H1 (cell line): ENCODE results near the gene KCNN1. TPM values are rescaled to one million over a fixed set of nuclear protein-coding genes. Genes with fewer than 3 reads are reported as not detected.

Experiments used
- CTCF ChIA-PET: fragments of 300-600 bp; sonication (Branson Sonifier 250); formaldehyde crosslinking; loops from one replicate; lab custom pipeline; 2021; ENCODE audit not compliant: partially characterized antibody; lab: Charles Lee
- POLR2A ChIA-PET: fragments of 300-600 bp; sonication (Branson Sonifier 250); formaldehyde crosslinking; loops from one replicate; lab custom pipeline; 2021; ENCODE audit warnings: inconsistent platforms; ENCODE audit not compliant: partially characterized antibody; lab: Charles Lee
- DNase-seq, 2 experiments: peaks; one replicate each; pipeline versions ENCODE4 v3.0.0 to v3.0.0-alpha.2; 2010 to 2022; ENCODE audit warnings: low spot score in 2 of 2, low read depth in 1 of 2, mixed read lengths in 1 of 2
- FAIRE-seq: peaks from 2 replicates; lab custom pipeline; 2011; peaks lifted over from hg19 to GRCh38; lab: Jason Lieb, UNC
- H2AFZ ChIP-seq: 2 replicates; pipeline ENCODE4 v1.8.1; 2012; ENCODE audit warnings: low read length, inconsistent platforms
- H2AK5ac ChIP-seq: 2 replicates; pipeline ENCODE4 v1.6.1; 2013; ENCODE audit warnings: low read depth, low read length
- H2BK120ac ChIP-seq: replicated peaks from 2 replicates; pipeline ENCODE3; 2013; ENCODE audit warnings: low read depth, low read length, inconsistent platforms
- H2BK12ac ChIP-seq: 2 replicates; pipeline ENCODE4 v1.6.1; 2013; ENCODE audit warnings: low read depth, low read length
- H2BK15ac ChIP-seq: 2 replicates; pipeline ENCODE4 v1.6.1; 2013; ENCODE audit warnings: low read length
- H2BK20ac ChIP-seq: 2 replicates; pipeline ENCODE4 v1.6.1; 2013; ENCODE audit warnings: low read length
- H2BK5ac ChIP-seq: 2 replicates; pipeline ENCODE4 v1.6.1; 2013; ENCODE audit warnings: low read depth, low read length
- H3K14ac ChIP-seq: 2 replicates; pipeline ENCODE4 v1.6.1; 2013; ENCODE audit warnings: inconsistent platforms; ENCODE audit not compliant: insufficient read length
- H3K18ac ChIP-seq: 2 replicates; pipeline ENCODE4 v1.6.1; 2013; ENCODE audit warnings: low read length; ENCODE audit errors: extremely low read depth
- H3K23ac ChIP-seq: 2 replicates; pipeline ENCODE4 v1.6.1; 2013; ENCODE audit warnings: inconsistent platforms; ENCODE audit not compliant: insufficient read length
- H3K23me2 ChIP-seq: 2 replicates; pipeline ENCODE4 v1.6.1; 2013; ENCODE audit warnings: low read depth, low read length
- H3K27ac ChIP-seq: 2 replicates; pipeline ENCODE4 v1.6.1; 2011; ENCODE audit warnings: low read depth, low read length, inconsistent platforms
- H3K27me3 ChIP-seq, 4 experiments: replicated peaks in 1 of 4; 1 replicate in 1 of 4; 2 replicates in 3 of 4; pipeline versions ENCODE4 v1.6.1 to v1.8.1; 2011 to 2013; ENCODE audit warnings: low read length in 3 of 4, mild to moderate bottlenecking in 3 of 4, inconsistent platforms in 2 of 4, mixed read lengths in 2 of 4, moderate library complexity in 1 of 4; ENCODE audit not compliant: control insufficient read depth in 3 of 4, insufficient read depth in 3 of 4; ENCODE audit errors: extremely low read depth in 1 of 4
- H3K36me3 ChIP-seq, 4 experiments: 2 replicates each; pipeline versions ENCODE4 v1.6.1 to v1.8.1; 2011 to 2013; ENCODE audit warnings: mild to moderate bottlenecking in 4 of 4, low read length in 3 of 4, moderate library complexity in 2 of 4, control low read depth in 1 of 4, inconsistent platforms in 1 of 4; ENCODE audit not compliant: insufficient read depth in 4 of 4, control insufficient read depth in 2 of 4
- H3K4ac ChIP-seq: replicated peaks from 2 replicates; pipeline ENCODE3; 2013; ENCODE audit warnings: low read length, low read depth, mixed read lengths, inconsistent platforms; ENCODE audit not compliant: insufficient read length
- H3K4me1 ChIP-seq, 4 experiments: replicated peaks in 1 of 4; 1 replicate in 1 of 4; 2 replicates in 3 of 4; pipeline versions ENCODE4 v1.6.1 to v1.8.1; 2011 to 2013; ENCODE audit warnings: low read length in 3 of 4, inconsistent platforms in 2 of 4, mixed read lengths in 1 of 4; ENCODE audit not compliant: insufficient read depth in 4 of 4, control insufficient read depth in 3 of 4
- H3K4me2 ChIP-seq, 2 experiments: 2 replicates each; pipeline versions ENCODE4 v1.6.1 to v1.8.1; 2011 to 2013; ENCODE audit warnings: low read depth in 2 of 2, low read length in 2 of 2, control low read depth in 1 of 2, inconsistent platforms in 1 of 2, mild to moderate bottlenecking in 1 of 2; ENCODE audit not compliant: insufficient read depth in 1 of 2
- H3K4me3 ChIP-seq, 4 experiments: fragments of 200-600, 300-600 bp in 1 of 4; sonication (generic), shearing (Covaris generic), sonication (Bioruptor Twin) in 1 of 4; 2 replicates each; pipeline versions ENCODE4 v1.5.1 to v1.8.1; 2011 to 2016; ENCODE audit warnings: low read length in 4 of 4, low read depth in 3 of 4, control low read depth in 2 of 4, inconsistent platforms in 2 of 4, mild to moderate bottlenecking in 2 of 4, mixed read lengths in 1 of 4, moderate library complexity in 1 of 4; ENCODE audit not compliant: insufficient read depth in 2 of 4; ENCODE audit errors: extremely low read depth in 1 of 4
- H3K56ac ChIP-seq: replicated peaks from 2 replicates; pipeline ENCODE3; 2013; ENCODE audit warnings: low read depth, mild to moderate bottlenecking, mixed read lengths, low read length, inconsistent platforms; ENCODE audit not compliant: insufficient read length
- H3K79me1 ChIP-seq: 2 replicates; pipeline ENCODE4 v1.6.1; 2013; ENCODE audit warnings: low read depth, low read length, control low read depth
- H3K79me2 ChIP-seq, 2 experiments: 2 replicates each; pipeline versions ENCODE4 v1.6.1 to v1.8.1; 2012 to 2013; ENCODE audit warnings: low read length in 2 of 2, mild to moderate bottlenecking in 2 of 2, inconsistent platforms in 1 of 2; ENCODE audit not compliant: insufficient read depth in 2 of 2, control insufficient read depth in 1 of 2
- H3K9ac ChIP-seq, 4 experiments: replicated peaks in 1 of 4; 1 replicate in 1 of 4; 2 replicates in 3 of 4; pipeline versions ENCODE4 v1.6.1 to v1.8.1; 2011 to 2013; ENCODE audit warnings: low read depth in 3 of 4, low read length in 3 of 4, control low read depth in 2 of 4, mild to moderate bottlenecking in 2 of 4, moderate library complexity in 2 of 4, inconsistent platforms in 1 of 4; ENCODE audit errors: extremely low read depth in 1 of 4
- H3K9me3 ChIP-seq, 2 experiments: 2 replicates each; pipeline versions ENCODE4 v1.6.1 to v1.8.1; 2012 to 2013; ENCODE audit warnings: mild to moderate bottlenecking in 2 of 2, moderate library complexity in 2 of 2, control low read depth in 1 of 2, inconsistent platforms in 1 of 2, low read depth in 1 of 2, low read length in 1 of 2, mixed read lengths in 1 of 2; ENCODE audit not compliant: insufficient read depth in 2 of 2
- H4K20me1 ChIP-seq, 2 experiments: replicated peaks in 1 of 2; 2 replicates each; pipeline versions ENCODE3 to v1.8.1; 2011 to 2013; ENCODE audit warnings: inconsistent platforms in 2 of 2, low read length in 2 of 2, mild to moderate bottlenecking in 1 of 2; ENCODE audit not compliant: insufficient read depth in 2 of 2, control insufficient read depth in 1 of 2
- H4K5ac ChIP-seq: 2 replicates; pipeline ENCODE4 v1.6.1; 2013; ENCODE audit warnings: low read length, low read depth, mixed read lengths, inconsistent platforms; ENCODE audit not compliant: insufficient read length
- H4K8ac ChIP-seq: 2 replicates; pipeline ENCODE4 v1.8.0; 2013; ENCODE audit warnings: mild to moderate bottlenecking, moderate library complexity, low read length, inconsistent platforms; ENCODE audit not compliant: insufficient read depth; ENCODE audit errors: extremely low read depth
- H4K91ac ChIP-seq: replicated peaks from 2 replicates; pipeline ENCODE3; 2013; ENCODE audit warnings: low read length, mixed read lengths, inconsistent platforms; ENCODE audit not compliant: insufficient read length
- ATF3 ChIP-seq: IDR thresholded peaks from 2 replicates; pipeline ENCODE4 v1.6.1; 2011; ENCODE audit warnings: low read depth, mild to moderate bottlenecking, low read length; ENCODE audit not compliant: insufficient read depth
- CTCF ChIP-seq, 3 experiments: IDR thresholded peaks; 1 replicate in 2 of 3; 2 replicates in 1 of 3; pipeline versions ENCODE4 v1.5.1 to v1.6.1; 2011; ENCODE audit warnings: low read length in 3 of 3, mild to moderate bottlenecking in 3 of 3, inconsistent platforms in 2 of 3, low read depth in 1 of 3, moderate library complexity in 1 of 3; ENCODE audit not compliant: insufficient read depth in 1 of 3; ENCODE audit errors: control extremely low read depth in 1 of 3
- GTF2F1 ChIP-seq: IDR thresholded peaks from 2 replicates; pipeline ENCODE4 v1.6.1; 2012; ENCODE audit warnings: low read depth, low read length, improper control_type of control experiment, borderline replicate concordance
- KDM4A ChIP-seq: IDR thresholded peaks from one replicate; pipeline ENCODE4 v1.7.1; 2012; ENCODE audit warnings: low read depth, mild to moderate bottlenecking, moderate library complexity, low read length, inconsistent platforms; ENCODE audit not compliant: severe bottlenecking
- PHF8 ChIP-seq: fragments of 200-600 bp; sonication (generic); conservative IDR thresholded peaks from 2 replicates; pipeline ENCODE4 v1.7.1; 2012; ENCODE audit warnings: low read depth, mild to moderate bottlenecking, inconsistent platforms, low read length, moderate library complexity
- RBBP5 ChIP-seq: IDR thresholded peaks from 2 replicates; pipeline ENCODE4 v1.7.1; 2012; ENCODE audit warnings: low read depth, mild to moderate bottlenecking, inconsistent platforms, low read length, moderate library complexity, borderline replicate concordance
- RFX5 ChIP-seq: IDR thresholded peaks from 2 replicates; pipeline ENCODE4 v1.6.1; 2011; ENCODE audit warnings: low read depth, low read length, improper control_type of control experiment, borderline replicate concordance
- SIN3A ChIP-seq, 2 experiments: IDR thresholded peaks in 1 of 2; conservative IDR thresholded peaks in 1 of 2; 2 replicates each; pipeline ENCODE4 v1.6.1; 2011 to 2012; ENCODE audit warnings: low read length in 2 of 2, improper control_type of control experiment in 1 of 2, low read depth in 1 of 2, mild to moderate bottlenecking in 1 of 2
- TEAD4 ChIP-seq: IDR thresholded peaks from 2 replicates; pipeline ENCODE4 v1.6.1; 2012; ENCODE audit warnings: low read depth, low read length, inconsistent platforms, mixed read lengths
- ZNF274 ChIP-seq: IDR thresholded peaks from 2 replicates; pipeline ENCODE4 v1.7.0; 2012; ENCODE audit warnings: low read length, borderline replicate concordance; ENCODE audit errors: extremely low read depth
- WGBS, 2 experiments: shearing (Covaris generic) in 1 of 2; methylation state at CpG; one replicate each; pipeline versions ENCODE4 v1.1.6 to v1.1.7; 2013 to 2015; ENCODE audit warnings: low lambda C conversion rate in 2 of 2, mixed read lengths in 2 of 2, inconsistent platforms in 1 of 2, low coverage in 1 of 2, missing lambda C conversion rate in 1 of 2; ENCODE audit not compliant: insufficient replicate concordance in 2 of 2, insufficient coverage in 1 of 2, insufficient read length in 1 of 2; ENCODE audit errors: extremely low coverage in 1 of 2, missing lambda C conversion rate in 1 of 2; 5-methylcytosine and 5-hydroxymethylcytosine counted together
- polyA plus RNA-seq, 7 experiments: library from polyadenylated mRNA; depleted of rRNA in 3 of 7; stranded (reverse) in 5 of 7; unstranded in 2 of 7; fragments of >200 nt in 5 of 7; fragments of 200-250 nt in 2 of 7; gene quantifications; 1 replicate in 5 of 7; 2 replicates in 1 of 7; 4 replicates in 1 of 7; pipeline versions ENCODE4 v1.2.1 to v1.2.3, GENCODE V29; 2011 to 2013; ENCODE audit warnings: missing spikeins in 2 of 7, mixed read lengths in 2 of 7
- total RNA-seq: library from RNA; stranded (reverse); fragmentation: NEBNext Ultra II Directional; extraction: Animal tissue kit (Norgen Biotek cat#: 25700); gene quantifications from 2 replicates; pipeline ENCODE4 v1.2.1, GENCODE V29; 2021

KCNN1 gene
- total and polyA plus RNA-seq, 2 of the 8 experiments (the other 6 are each of a cell fraction or from before 2014, with no cell fraction given), result 11.0 to 12.5 TPM

GRCh38 chr19:17974551-17974950 lies 7.6 kb downstream of the KCNN1 start:
- Histone ChIP-seq H2BK20ac (no peak overlapping the region), H3K27ac (no peak overlapping the region), H3K9me3 (no peaks in the 10 kb centered on the region), H3K27me3 (no peaks in the 10 kb centered on the region), H3K23me2 (no peaks in the 10 kb centered on the region), H3K4me1 (no peaks in the 10 kb centered on the region), H3K23ac (no peak overlapping the region), H2BK120ac (no peak overlapping the region), H2BK15ac (no peak overlapping the region), H2AFZ (no peak overlapping the region), H3K4ac (no peak overlapping the region), H3K79me2 (no peaks in the 10 kb centered on the region), H2BK5ac (no peak overlapping the region), H2BK12ac (no peak overlapping the region), H3K14ac (no peak overlapping the region), H3K18ac (no peak overlapping the region), H3K36me3 (peaks cover 0 to 7% (median 0%) of the 10 kb centered on the region in 4 experiments; a peak in 2 of 8 replicates), H4K20me1 (peaks cover 0 to 2% of the 10 kb centered on the region in 2 experiments), H3K79me1 (no peaks in the 10 kb centered on the region), H2AK5ac (no peak overlapping the region), H4K8ac (no peak overlapping the region), H3K9ac (no peak overlapping the region), H4K5ac (no peak overlapping the region)
- DNase-seq, result no peak
- WGBS, 2 experiments, result 91% methylated on average over 6 of the region's 6 CpGs; no CpG with 5 or more reads in 1 of the 2 experiments
- ChIA-PET POLR2A (interaction anchor here (1.0 to 1.3 kb wide), 4 partner anchors 26 to 41 kb away, joined by 3 to 4 read pairs (median 3); no protein-coding TSS in a partner anchor), CTCF (interaction anchor here (1.1 to 1.9 kb wide), 6 partner anchors 9 to 23 kb away, joined by 3 to 7 read pairs (median 4); no protein-coding TSS in a partner anchor)
- no peak for FAIRE-seq
- no peak for TF ChIP-seq RFX5
- no peak for TF ChIP-seq SIN3A (conservative IDR thresholded peaks at IDR 0.05 in 1 of 2, IDR thresholded peaks at IDR 0.05 in 1 of 2; ENCODE audit: low read depth in 1 of 2, low read length in 2 of 2)
- TF ChIP-seq ZNF274, result no peak
- no peak for TF ChIP-seq ATF3
- TF ChIP-seq GTF2F1, result no peak
- TF ChIP-seq TEAD4, result no peak
- TF ChIP-seq CTCF (IDR thresholded peaks at IDR 0.05; ENCODE audit: control extremely low read depth in 1 of 3, insufficient read depth in 1 of 3, low read depth in 1 of 3, low read length in 3 of 3), result no peak
- TF ChIP-seq RBBP5, result no peak
- no peak for TF ChIP-seq PHF8
- TF ChIP-seq KDM4A, result no peak
- TF ChIP-seq, all 59 proteins: peak for 0
- Histone ChIP-seq H4K91ac (no peak overlapping the region), H3K56ac (no peak overlapping the region), H3K4me3 (no peak overlapping the region), H3K4me2 (no peak overlapping the region)
